Liver (tissue), 9 donors: ENCODE data around the gene KCNIP1. TPM values are rescaled to one million over a fixed set of nuclear protein-coding genes. Genes with fewer than 3 reads are reported as not detected.

Source experiments
- DNase-seq: peaks from one replicate; pipeline ENCODE4 v3.0.0-alpha.2; 2017; ENCODE audit warnings: low spot score
- H3K27ac ChIP-seq, 2 donors: one replicate each; pipeline ENCODE4 v1.7.0; 2013; ENCODE audit warnings: inconsistent platforms in 2 of 2, low read length in 2 of 2, control low read depth in 1 of 2, low read depth in 1 of 2, mild to moderate bottlenecking in 1 of 2
- H3K27me3 ChIP-seq, 4 donors: one replicate each; pipeline versions ENCODE4 v1.6.1 to v1.7.0; 2013; ENCODE audit warnings: low read length in 3 of 4, inconsistent platforms in 1 of 4, mild to moderate bottlenecking in 1 of 4, moderate library complexity in 1 of 4; ENCODE audit not compliant: control insufficient read depth in 4 of 4, insufficient read depth in 4 of 4
- H3K36me3 ChIP-seq, 4 donors: one replicate each; pipeline versions ENCODE4 v1.6.1 to v1.7.0; 2013; ENCODE audit warnings: low read length in 3 of 4, mild to moderate bottlenecking in 3 of 4, low read depth in 1 of 4, moderate library complexity in 1 of 4; ENCODE audit not compliant: control insufficient read depth in 4 of 4, insufficient read depth in 3 of 4
- H3K4me1 ChIP-seq, 4 donors: one replicate each; pipeline versions ENCODE4 v1.6.1 to v1.7.0; 2013; ENCODE audit warnings: low read length in 3 of 4, mild to moderate bottlenecking in 3 of 4, moderate library complexity in 1 of 4; ENCODE audit not compliant: control insufficient read depth in 4 of 4, insufficient read depth in 4 of 4
- H3K4me3 ChIP-seq, 3 donors: one replicate each; pipeline versions ENCODE4 v1.6.1 to v1.7.0; 2013; ENCODE audit warnings: low read length in 3 of 3, control low read depth in 1 of 3, low read depth in 1 of 3, mild to moderate bottlenecking in 1 of 3
- H3K9ac ChIP-seq, 2 donors: one replicate each; pipeline ENCODE4 v1.7.0; 2013; ENCODE audit warnings: low read length in 2 of 2, mild to moderate bottlenecking in 2 of 2, moderate library complexity in 2 of 2, control low read depth in 1 of 2, low read depth in 1 of 2
- H3K9me3 ChIP-seq, 4 donors: one replicate each; pipeline versions ENCODE4 v1.6.1 to v1.7.0; 2013; ENCODE audit warnings: low read length in 3 of 4; ENCODE audit not compliant: control insufficient read depth in 4 of 4
- EGR1 ChIP-seq, 2 donors: IDR thresholded peaks; 2 replicates each; pipeline ENCODE4 v1.6.1; 2016 to 2018; ENCODE audit warnings: antibody characterized with exemption in 2 of 2, low read depth in 2 of 2
- GABPA ChIP-seq, 2 donors: IDR thresholded peaks in 1 of 2; conservative IDR thresholded peaks in 1 of 2; 2 replicates each; pipeline ENCODE4 v1.6.1; 2016; ENCODE audit warnings: antibody characterized with exemption in 2 of 2, mild to moderate bottlenecking in 1 of 2, moderate library complexity in 1 of 2
- HNF4G ChIP-seq: IDR thresholded peaks from 2 replicates; pipeline ENCODE4 v1.6.1; 2016; ENCODE audit warnings: antibody characterized with exemption
- NR2F2 ChIP-seq: IDR thresholded peaks from 2 replicates; pipeline ENCODE4 v1.6.1; 2016; ENCODE audit warnings: antibody characterized with exemption
- RAD21 ChIP-seq, 2 donors: IDR thresholded peaks; 2 replicates each; pipeline ENCODE4 v1.6.1; 2016; ENCODE audit warnings: antibody characterized with exemption in 2 of 2, mild to moderate bottlenecking in 2 of 2
- RXRA ChIP-seq, 2 donors: IDR thresholded peaks; 2 replicates each; pipeline ENCODE4 v1.6.1; 2017 to 2018; ENCODE audit warnings: antibody characterized with exemption in 2 of 2, mild to moderate bottlenecking in 1 of 2
- TAF1 ChIP-seq: conservative IDR thresholded peaks from 2 replicates; pipeline ENCODE4 v1.6.1; 2016; ENCODE audit warnings: antibody characterized with exemption, mild to moderate bottlenecking
- YY1 ChIP-seq: IDR thresholded peaks from 2 replicates; pipeline ENCODE4 v1.6.1; 2016; ENCODE audit warnings: antibody characterized with exemption, mild to moderate bottlenecking
- WGBS: extraction: QIAGEN DNeasy Blood & Tissue Kit; methylation state at CpG from one replicate; pipeline ENCODE4 v1.1.7; 2013; 5-methylcytosine and 5-hydroxymethylcytosine counted together
- polyA plus RNA-seq, 2 donors: library from polyadenylated mRNA; stranded (reverse) in 1 of 2; unstranded in 1 of 2; fragments of 200-250 nt in 1 of 2; fragments of >200 nt in 1 of 2; fragmentation: Nextera tagmentation in 1 of 2; extraction: Ambion mirVana in 1 of 2; gene quantifications; one replicate each; pipeline versions ENCODE4 v1.2.1 to v1.2.3, GENCODE V29; 2013 to 2015
- total RNA-seq, 2 donors: library from RNA; depleted of rRNA; stranded (reverse); fragments of >200 nt; gene quantifications; one replicate each; pipeline ENCODE4 v1.2.3, GENCODE V29; 2014
- TF ChIP-seq, protein P1 (sequence below): IDR thresholded peaks from 2 replicates; pipeline ENCODE4 v1.6.1; 2016; ENCODE audit warnings: antibody characterized with exemption
- TF ChIP-seq, protein P2 (sequence below): IDR thresholded peaks from 2 replicates; pipeline ENCODE4 v1.6.1; 2016; ENCODE audit warnings: antibody characterized with exemption
- TF ChIP-seq, protein P3 (sequence below): IDR thresholded peaks from 2 replicates; pipeline ENCODE4 v1.6.1; 2016; ENCODE audit warnings: antibody characterized with exemption
- TF ChIP-seq, protein P4 (sequence below): IDR thresholded peaks from 2 replicates; pipeline ENCODE4 v1.6.1; 2016; ENCODE audit warnings: antibody characterized with exemption, mild to moderate bottlenecking
- donor health status: healthy.
- donor health status: healthy.
- donor health status: healthy.
- donor health status: healthy.
- donor health status: healthy.

Gene KCNIP1
- total and polyA plus RNA-seq, 4 donors = 0.08 to 0.23 TPM; not detected in 2

DNA sequence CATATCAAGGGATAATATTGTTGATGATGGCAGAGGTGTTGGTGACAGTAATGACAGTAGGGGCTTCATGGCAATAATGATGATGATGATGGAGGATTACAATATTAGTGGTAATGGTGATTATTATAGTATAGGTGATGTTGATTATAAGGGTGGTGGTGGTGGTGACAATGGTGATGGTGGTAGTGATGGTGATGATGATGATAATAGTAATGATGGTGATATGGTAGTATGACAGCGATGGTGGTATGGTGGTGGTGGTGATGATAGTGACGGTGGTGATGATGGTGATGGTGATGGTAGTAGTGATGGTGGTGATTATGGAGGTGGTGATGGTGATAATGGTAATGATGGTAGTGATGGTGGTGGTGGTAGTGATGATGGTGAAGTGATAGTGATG lies 13.6 kb downstream of the KCNIP1 start:
- no peak for TF ChIP-seq HNF4G
- no peak for TF ChIP-seq NR2F2
- TF ChIP-seq RXRA (IDR thresholded peaks at IDR 0.05) = no peak
- TF ChIP-seq YY1 = no peak
- TF ChIP-seq, protein P1, sequence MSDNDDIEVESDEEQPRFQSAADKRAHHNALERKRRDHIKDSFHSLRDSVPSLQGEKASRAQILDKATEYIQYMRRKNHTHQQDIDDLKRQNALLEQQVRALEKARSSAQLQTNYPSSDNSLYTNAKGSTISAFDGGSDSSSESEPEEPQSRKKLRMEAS = no peak
- no peak for TF ChIP-seq EGR1 (IDR thresholded peaks at IDR 0.05; ENCODE audit: low read depth in 2 of 2)
- no peak for DNase-seq
- Histone ChIP-seq H3K4me1 (no peaks in the 10 kb centered on the region), H3K36me3 (no peaks in the 10 kb centered on the region), H3K27ac (no peak overlapping the region), H3K9me3 (peaks cover 0 to 6% (median 0%) of the 10 kb centered on the region in 4 donors), H3K4me3 (no peak overlapping the region), H3K27me3 (no peaks in the 10 kb centered on the region), H3K9ac (no peak overlapping the region)
- 93% methylated on average over 2 of the region's 2 CpGs for WGBS

DNA sequence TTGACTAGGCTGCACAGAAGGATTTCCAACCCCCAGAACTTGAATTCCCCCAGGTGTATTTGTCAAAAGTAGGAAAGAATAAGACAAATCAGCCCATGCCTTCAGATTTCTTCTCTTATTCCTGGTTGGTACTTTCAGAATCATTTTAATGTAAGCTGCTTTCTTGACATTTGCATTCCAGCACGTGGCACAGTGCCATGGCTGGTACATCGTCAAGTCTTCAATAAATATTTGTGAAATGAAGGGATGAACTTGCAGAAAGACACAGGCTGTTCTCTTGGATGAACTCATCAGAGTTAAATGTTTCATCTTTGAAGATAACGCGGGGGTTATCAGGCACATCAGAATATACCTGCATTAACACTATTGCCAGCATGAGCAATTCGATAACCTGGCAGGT lies 14.5 kb downstream of the KCNIP1 start:
- H3K9me3 ChIP-seq = peaks cover 0 to 6% (median 0%) of the 10 kb centered on the region in 4 donors
- H3K4me3 ChIP-seq = no peak overlapping the region
- H3K27ac ChIP-seq = no peak overlapping the region
- H3K27me3 ChIP-seq = no peaks in the 10 kb centered on the region
- H3K4me1 ChIP-seq = no peaks in the 10 kb centered on the region
- H3K9ac ChIP-seq = no peak overlapping the region
- DNase-seq = no peak
- no peak for TF ChIP-seq RAD21 (IDR thresholded peaks at IDR 0.05)
- WGBS = 68% methylated on average over 5 of the region's 5 CpGs
- H3K36me3 ChIP-seq = no peaks in the 10 kb centered on the region

DNA sequence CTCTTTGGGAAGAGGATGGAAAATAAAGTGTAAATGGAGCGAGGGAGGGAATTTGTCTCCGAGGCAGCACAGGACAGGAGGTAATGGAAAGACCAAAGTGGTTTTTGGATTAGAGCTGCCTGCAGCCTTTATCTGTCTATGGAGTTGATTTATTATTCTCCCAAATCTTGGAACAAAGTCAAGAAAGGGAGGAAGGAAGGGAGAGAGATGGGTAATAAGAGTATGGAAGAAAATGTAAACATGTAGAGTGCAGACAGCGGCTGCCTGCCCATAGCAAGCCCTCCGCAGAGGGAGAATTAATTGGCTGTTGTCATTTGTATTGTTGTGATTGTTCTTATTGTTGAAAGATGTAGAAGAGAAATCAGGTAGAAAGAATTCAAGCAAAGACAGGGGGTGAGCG lies 15.7 kb downstream of the KCNIP1 start:
- DNase-seq = no peak
- Histone ChIP-seq H3K36me3 (no peaks in the 10 kb centered on the region), H3K9me3 (peaks cover 0 to 6% (median 0%) of the 10 kb centered on the region in 4 donors), H3K4me1 (no peaks in the 10 kb centered on the region), H3K9ac (no peak overlapping the region), H3K27ac (no peak overlapping the region), H3K4me3 (no peak overlapping the region), H3K27me3 (no peaks in the 10 kb centered on the region)
- TF ChIP-seq RXRA (IDR thresholded peaks at IDR 0.05) (no peak), TAF1 (no peak), NR2F2 (no peak), GABPA (IDR thresholded peaks at IDR 0.05 in 1 of 2, conservative IDR thresholded peaks at IDR 0.05 in 1 of 2) (no peak), YY1 (no peak)
- TF ChIP-seq, protein P1 = no peak
- TF ChIP-seq, protein P2, sequence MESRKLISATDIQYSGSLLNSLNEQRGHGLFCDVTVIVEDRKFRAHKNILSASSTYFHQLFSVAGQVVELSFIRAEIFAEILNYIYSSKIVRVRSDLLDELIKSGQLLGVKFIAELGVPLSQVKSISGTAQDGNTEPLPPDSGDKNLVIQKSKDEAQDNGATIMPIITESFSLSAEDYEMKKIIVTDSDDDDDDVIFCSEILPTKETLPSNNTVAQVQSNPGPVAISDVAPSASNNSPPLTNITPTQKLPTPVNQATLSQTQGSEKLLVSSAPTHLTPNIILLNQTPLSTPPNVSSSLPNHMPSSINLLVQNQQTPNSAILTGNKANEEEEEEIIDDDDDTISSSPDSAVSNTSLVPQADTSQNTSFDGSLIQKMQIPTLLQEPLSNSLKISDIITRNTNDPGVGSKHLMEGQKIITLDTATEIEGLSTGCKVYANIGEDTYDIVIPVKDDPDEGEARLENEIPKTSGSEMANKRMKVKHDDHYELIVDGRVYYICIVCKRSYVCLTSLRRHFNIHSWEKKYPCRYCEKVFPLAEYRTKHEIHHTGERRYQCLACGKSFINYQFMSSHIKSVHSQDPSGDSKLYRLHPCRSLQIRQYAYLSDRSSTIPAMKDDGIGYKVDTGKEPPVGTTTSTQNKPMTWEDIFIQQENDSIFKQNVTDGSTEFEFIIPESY = no peak
- TF ChIP-seq, protein P3, sequence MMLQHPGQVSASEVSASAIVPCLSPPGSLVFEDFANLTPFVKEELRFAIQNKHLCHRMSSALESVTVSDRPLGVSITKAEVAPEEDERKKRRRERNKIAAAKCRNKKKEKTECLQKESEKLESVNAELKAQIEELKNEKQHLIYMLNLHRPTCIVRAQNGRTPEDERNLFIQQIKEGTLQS = no peak
- TF ChIP-seq, protein P4, sequence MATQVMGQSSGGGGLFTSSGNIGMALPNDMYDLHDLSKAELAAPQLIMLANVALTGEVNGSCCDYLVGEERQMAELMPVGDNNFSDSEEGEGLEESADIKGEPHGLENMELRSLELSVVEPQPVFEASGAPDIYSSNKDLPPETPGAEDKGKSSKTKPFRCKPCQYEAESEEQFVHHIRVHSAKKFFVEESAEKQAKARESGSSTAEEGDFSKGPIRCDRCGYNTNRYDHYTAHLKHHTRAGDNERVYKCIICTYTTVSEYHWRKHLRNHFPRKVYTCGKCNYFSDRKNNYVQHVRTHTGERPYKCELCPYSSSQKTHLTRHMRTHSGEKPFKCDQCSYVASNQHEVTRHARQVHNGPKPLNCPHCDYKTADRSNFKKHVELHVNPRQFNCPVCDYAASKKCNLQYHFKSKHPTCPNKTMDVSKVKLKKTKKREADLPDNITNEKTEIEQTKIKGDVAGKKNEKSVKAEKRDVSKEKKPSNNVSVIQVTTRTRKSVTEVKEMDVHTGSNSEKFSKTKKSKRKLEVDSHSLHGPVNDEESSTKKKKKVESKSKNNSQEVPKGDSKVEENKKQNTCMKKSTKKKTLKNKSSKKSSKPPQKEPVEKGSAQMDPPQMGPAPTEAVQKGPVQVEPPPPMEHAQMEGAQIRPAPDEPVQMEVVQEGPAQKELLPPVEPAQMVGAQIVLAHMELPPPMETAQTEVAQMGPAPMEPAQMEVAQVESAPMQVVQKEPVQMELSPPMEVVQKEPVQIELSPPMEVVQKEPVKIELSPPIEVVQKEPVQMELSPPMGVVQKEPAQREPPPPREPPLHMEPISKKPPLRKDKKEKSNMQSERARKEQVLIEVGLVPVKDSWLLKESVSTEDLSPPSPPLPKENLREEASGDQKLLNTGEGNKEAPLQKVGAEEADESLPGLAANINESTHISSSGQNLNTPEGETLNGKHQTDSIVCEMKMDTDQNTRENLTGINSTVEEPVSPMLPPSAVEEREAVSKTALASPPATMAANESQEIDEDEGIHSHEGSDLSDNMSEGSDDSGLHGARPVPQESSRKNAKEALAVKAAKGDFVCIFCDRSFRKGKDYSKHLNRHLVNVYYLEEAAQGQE = no peak
- 78% methylated on average over 5 of the region's 5 CpGs for WGBS
